Stimulated activated effector memory CD8-positive, alpha-beta T cell treated with anti-CD3 and anti-CD28 coated beads, Interleukin-12 subunit alpha, Interleukin-12 subunit beta, amount 100 ng/mL, for 72 hours (primary cell): ENCODE results near the gene SESTD1.

Experiments
- ATAC-seq: fragments of 150-1000 bp; cut with Tn5 transposase; 2 replicates; pipeline ENCODE4 v1.10.0; 2021
- DNase-seq, 2 donors: peaks; one replicate each; pipeline ENCODE4 v3.0.0; 2021 to 2022; ENCODE audit warnings: low spot score in 2 of 2
- H3K27ac Mint-ChIP-seq: one replicate; pipeline ENCODE4 v1.8.0; 2022; ENCODE audit warnings: mild to moderate bottlenecking, mixed read lengths
- H3K36me3 Mint-ChIP-seq: one replicate; pipeline ENCODE4 v1.8.0; 2022; ENCODE audit warnings: mild to moderate bottlenecking, mixed read lengths
- H3K4me1 Mint-ChIP-seq: one replicate; pipeline ENCODE4 v1.8.0; 2022; ENCODE audit warnings: mixed read lengths
- H3K4me3 Mint-ChIP-seq: one replicate; pipeline ENCODE4 v1.8.0; 2022; ENCODE audit warnings: mild to moderate bottlenecking, mixed read lengths
- H3K9me3 Mint-ChIP-seq: one replicate; pipeline ENCODE4 v1.8.0; 2022; ENCODE audit warnings: mixed read lengths

SESTD1 gene

GRCh38 chr2:179274749-179275148 lies 10.1 kb upstream of the SESTD1 start:
- no peak overlapping the region for H3K27ac Mint-ChIP-seq
- H3K4me3 Mint-ChIP-seq, result no peak overlapping the region
- DNase-seq, result no peak
- ATAC-seq, result no peak
- H3K9me3 Mint-ChIP-seq, result peaks cover 8% of the 10 kb centered on the region
- H3K4me1 Mint-ChIP-seq, result no peaks in the 10 kb centered on the region
- no peaks in the 10 kb centered on the region for H3K36me3 Mint-ChIP-seq

- Mint-ChIP-seq H3K4me3 (no peak overlapping the region), H3K9me3 (peaks cover 8% of the 10 kb centered on the region), H3K27ac (no peak overlapping the region), H3K36me3 (no peaks in the 10 kb centered on the region), H3K4me1 (no peaks in the 10 kb centered on the region)
- ATAC-seq, result no peak
- DNase-seq, result no peak
Measured at GRCh38 chr2:179273461-179273962, 8.9 kb upstream of the SESTD1 start.

- H3K36me3 Mint-ChIP-seq, result no peaks in the 10 kb centered on the region
- ATAC-seq (no peak), DNase-seq (no peak)
- no peak overlapping the region for H3K4me3 Mint-ChIP-seq
- H3K9me3 Mint-ChIP-seq, result peaks cover 8% of the 10 kb centered on the region
- H3K4me1 Mint-ChIP-seq, result no peaks in the 10 kb centered on the region
- no peak overlapping the region for H3K27ac Mint-ChIP-seq
Measured at GRCh38 chr2:179272406-179273192, 8.0 kb upstream of the SESTD1 start.

- no peaks in the 10 kb centered on the region for H3K4me1 Mint-ChIP-seq
- H3K36me3 Mint-ChIP-seq, result no peaks in the 10 kb centered on the region
- H3K27ac Mint-ChIP-seq, result no peak overlapping the region
- H3K9me3 Mint-ChIP-seq, result peaks cover 8% of the 10 kb centered on the region
- H3K4me3 Mint-ChIP-seq, result no peak overlapping the region
- no peak for ATAC-seq
- DNase-seq, result no peak
Measured at GRCh38 chr2:179270689-179271088, 6.1 kb upstream of the SESTD1 start.

GRCh38 chr2:179268277-179268925 lies 3.8 kb upstream of the SESTD1 start:
- H3K9me3 Mint-ChIP-seq, result no peaks in the 10 kb centered on the region
- DNase-seq (no peak), ATAC-seq (peak; percentile 74)
- H3K4me1 Mint-ChIP-seq, result no peaks in the 10 kb centered on the region
- H3K4me3 Mint-ChIP-seq, result no peak overlapping the region
- H3K36me3 Mint-ChIP-seq, result no peaks in the 10 kb centered on the region
- H3K27ac Mint-ChIP-seq, result no peak overlapping the region

- H3K4me3 Mint-ChIP-seq, result no peak overlapping the region
- no peaks in the 10 kb centered on the region for H3K9me3 Mint-ChIP-seq
- H3K36me3 Mint-ChIP-seq, result no peaks in the 10 kb centered on the region
- DNase-seq (no peak), ATAC-seq (no peak)
- no peak overlapping the region for H3K27ac Mint-ChIP-seq
- H3K4me1 Mint-ChIP-seq, result no peaks in the 10 kb centered on the region
Measured at GRCh38 chr2:179266271-179266670, 1.6 kb upstream of the SESTD1 start.

- no peak overlapping the region for H3K27ac Mint-ChIP-seq
- H3K36me3 Mint-ChIP-seq, result no peaks in the 10 kb centered on the region
- no peaks in the 10 kb centered on the region for H3K4me1 Mint-ChIP-seq
- no peak for ATAC-seq
- no peaks in the 10 kb centered on the region for H3K9me3 Mint-ChIP-seq
- no peak for DNase-seq
- no peak overlapping the region for H3K4me3 Mint-ChIP-seq
Measured at GRCh38 chr2:179265082-179265510, 464 bp upstream of the SESTD1 start.

- peak in 1 of 2 donors; percentile 47 for DNase-seq
- no peaks in the 10 kb centered on the region for H3K4me1 Mint-ChIP-seq
- H3K4me3 Mint-ChIP-seq, result peak overlapping the region; percentile 63
- peak overlapping the region; percentile 32 for H3K27ac Mint-ChIP-seq
- no peaks in the 10 kb centered on the region for H3K9me3 Mint-ChIP-seq
- peak; percentile 9 for ATAC-seq
- no peaks in the 10 kb centered on the region for H3K36me3 Mint-ChIP-seq
Measured at GRCh38 chr2:179263446-179264367, 925 bp downstream of the SESTD1 start.

GRCh38 chr2:179263015-179263414 lies 1.6 kb downstream of the SESTD1 start:
- no peaks in the 10 kb centered on the region for H3K9me3 Mint-ChIP-seq
- peak overlapping the region; percentile 63 for H3K4me3 Mint-ChIP-seq
- no peak for ATAC-seq
- H3K36me3 Mint-ChIP-seq, result no peaks in the 10 kb centered on the region
- H3K4me1 Mint-ChIP-seq, result no peaks in the 10 kb centered on the region
- H3K27ac Mint-ChIP-seq, result no peak overlapping the region
- no peak for DNase-seq

GRCh38 chr2:179262077-179262660 lies 2.5 kb downstream of the SESTD1 start:
- DNase-seq (no peak), ATAC-seq (no peak)
- Mint-ChIP-seq H3K36me3 (no peaks in the 10 kb centered on the region), H3K4me1 (no peaks in the 10 kb centered on the region), H3K27ac (no peak overlapping the region), H3K4me3 (no peak overlapping the region), H3K9me3 (no peaks in the 10 kb centered on the region)

- no peaks in the 10 kb centered on the region for H3K36me3 Mint-ChIP-seq
- ATAC-seq (no peak), DNase-seq (no peak)
- no peaks in the 10 kb centered on the region for H3K4me1 Mint-ChIP-seq
- H3K4me3 Mint-ChIP-seq, result no peak overlapping the region
- no peaks in the 10 kb centered on the region for H3K9me3 Mint-ChIP-seq
- no peak overlapping the region for H3K27ac Mint-ChIP-seq
Measured at GRCh38 chr2:179261151-179261825, 3.3 kb downstream of the SESTD1 start.

- no peaks in the 10 kb centered on the region for H3K9me3 Mint-ChIP-seq
- ATAC-seq (no peak), DNase-seq (no peak)
- no peaks in the 10 kb centered on the region for H3K36me3 Mint-ChIP-seq
- H3K4me1 Mint-ChIP-seq, result no peaks in the 10 kb centered on the region
- H3K27ac Mint-ChIP-seq, result no peak overlapping the region
- no peak overlapping the region for H3K4me3 Mint-ChIP-seq
Measured at GRCh38 chr2:179260224-179260623, 4.4 kb downstream of the SESTD1 start.

- Mint-ChIP-seq H3K36me3 (no peaks in the 10 kb centered on the region), H3K9me3 (peaks cover 4% of the 10 kb centered on the region), H3K27ac (no peak overlapping the region), H3K4me3 (no peak overlapping the region), H3K4me1 (no peaks in the 10 kb centered on the region)
- ATAC-seq, result no peak
- no peak for DNase-seq
Measured at GRCh38 chr2:179255129-179255528, 9.5 kb downstream of the SESTD1 start.

GRCh38 chr2:179253226-179253625 lies 11.4 kb downstream of the SESTD1 start:
- no peak for ATAC-seq
- no peak overlapping the region for H3K27ac Mint-ChIP-seq
- H3K4me3 Mint-ChIP-seq, result no peak overlapping the region
- H3K36me3 Mint-ChIP-seq, result no peaks in the 10 kb centered on the region
- H3K4me1 Mint-ChIP-seq, result no peaks in the 10 kb centered on the region
- H3K9me3 Mint-ChIP-seq, result peaks cover 4% of the 10 kb centered on the region
- DNase-seq, result no peak
